ENCODE results near the gene CARD14.
"Not testable (repeated sequence)": the region's sequence is repeated elsewhere in the genome, so short reads cannot be mapped to it uniquely, and the experiment has no call there.

The CARD14 gene

DNA sequence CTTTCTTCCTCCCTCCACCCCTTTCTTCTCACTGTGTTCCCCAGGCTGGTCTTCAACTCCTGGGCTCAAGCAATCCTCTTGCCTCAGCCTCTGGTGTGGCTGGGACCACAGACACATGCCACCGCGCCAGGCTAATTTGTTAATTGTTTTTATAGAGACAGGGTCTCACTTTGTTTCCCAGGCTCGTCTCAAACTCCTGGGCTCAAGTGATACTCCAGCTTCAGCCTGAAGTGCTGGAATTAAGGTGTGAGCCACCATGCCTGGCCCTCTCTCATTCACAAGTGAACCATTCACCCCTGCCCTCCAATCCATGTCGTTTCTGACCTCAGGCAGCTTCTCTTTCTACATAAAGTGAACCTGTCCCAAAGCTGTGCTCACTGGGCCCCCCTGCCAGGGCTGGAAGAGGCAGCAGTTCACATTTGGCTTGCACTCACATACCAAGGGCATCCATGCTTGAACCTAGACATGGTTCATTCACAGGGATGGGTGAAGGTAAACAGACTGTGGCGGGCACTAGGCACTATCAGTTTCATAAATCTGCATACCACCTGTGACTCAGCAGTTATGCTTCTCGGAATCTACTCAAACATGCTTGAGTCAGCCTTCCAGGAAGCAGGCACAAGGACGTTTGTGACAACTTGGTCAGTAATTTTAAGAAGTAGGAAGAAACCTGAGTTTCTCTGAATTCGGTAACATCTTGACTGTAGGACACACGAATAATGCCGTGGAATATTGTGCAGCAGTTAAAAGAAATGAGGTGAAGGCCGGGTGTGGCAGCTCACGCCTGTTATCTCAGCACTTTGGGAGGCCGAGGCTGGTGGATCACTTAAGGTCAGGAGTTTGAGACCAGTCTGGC is 84.8 kb downstream of the CARD14 start:
- DNase-seq = peak; percentile 64

DNA sequence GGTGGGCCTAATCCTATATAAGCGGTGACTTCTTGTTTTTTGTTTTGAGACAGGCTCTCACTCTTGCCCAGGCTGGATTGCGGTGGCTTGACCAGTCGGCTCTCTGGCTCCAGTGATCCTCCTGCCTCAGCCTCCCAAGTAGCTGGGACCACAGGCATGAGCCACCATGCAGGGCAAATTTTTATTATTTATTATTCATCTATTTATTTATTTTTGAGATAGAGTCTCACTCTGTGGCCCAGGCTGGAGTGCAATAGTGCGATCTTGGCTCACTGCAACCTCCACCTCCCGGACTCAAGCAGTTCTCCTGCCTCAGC is 86.2 kb downstream of the CARD14 start:
- DNase-seq = no peak

DNA sequence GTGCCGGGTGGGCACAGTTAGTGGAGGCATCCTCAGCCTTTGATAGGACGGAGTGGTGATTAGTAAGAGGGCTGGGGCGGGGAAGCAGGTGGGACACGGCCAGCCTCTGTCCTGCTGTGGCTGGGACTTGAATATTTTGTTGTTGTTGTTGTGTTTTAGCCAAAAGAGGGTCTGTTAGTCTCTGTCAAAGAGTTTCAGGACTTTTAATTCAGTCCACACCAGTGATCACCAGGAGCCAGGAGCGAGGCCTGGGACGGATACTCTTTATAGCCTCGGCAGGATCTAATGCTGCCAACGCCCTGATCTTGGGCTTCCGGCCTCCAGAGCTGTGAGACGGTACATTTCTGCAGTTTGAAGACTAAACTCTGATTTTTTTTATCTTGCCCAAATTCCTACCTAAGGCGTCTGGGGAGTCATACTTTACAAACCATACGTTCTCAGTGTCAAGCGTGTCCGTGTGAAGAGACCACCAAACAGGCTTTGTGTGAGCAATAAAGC is 87.9 kb downstream of the CARD14 start:
- no peak for DNase-seq

GRCh38 chr17:80258296-80258695 is 88.5 kb downstream of the CARD14 start:
- not testable (repeated sequence) for DNase-seq

Data from T1000 (cell line).